Ascending aorta (tissue), 2 donors: Measurements from ENCODE around the gene PITPNM3. TPM values are rescaled to one million over a fixed set of nuclear protein-coding genes. Genes with fewer than 3 reads are reported as not detected.
A peak's percentile ranks its signal among the peaks of the same experiment; 100 is the strongest.

Experiments
- DNase-seq, 2 donors: peaks; one replicate each; pipeline ENCODE4 v3.0.0-alpha.2; 2019; ENCODE audit warnings: low spot score in 2 of 2
- H3K27ac ChIP-seq, 2 donors: fragments of 200-600 bp; sonication (generic); one replicate each; pipeline ENCODE4 v1.5.1; 2016 to 2017; ENCODE audit warnings: mild to moderate bottlenecking in 1 of 2
- H3K27me3 ChIP-seq: fragments of 200-600 bp; sonication (generic); one replicate; pipeline ENCODE4 v1.5.1; 2017
- H3K36me3 ChIP-seq, 2 donors: fragments of 200-600 bp; sonication (generic); one replicate each; pipeline ENCODE4 v1.5.1; 2016
- H3K4me1 ChIP-seq, 2 donors: fragments of 200-600 bp; sonication (generic); one replicate each; pipeline ENCODE4 v1.5.1; 2016 to 2017; ENCODE audit warnings: mild to moderate bottlenecking in 1 of 2
- H3K4me3 ChIP-seq, 2 donors: fragments of 200-600 bp; sonication (generic); one replicate each; pipeline ENCODE4 v1.5.1; 2016 to 2017; ENCODE audit warnings: mild to moderate bottlenecking in 1 of 2
- H3K9me3 ChIP-seq, 2 donors: fragments of 200-600 bp; sonication (generic); one replicate each; pipeline ENCODE4 v1.5.1; 2016
- intact Hi-C: fragments of 100-400 bp; cut with DNase I; formaldehyde crosslinking; loops from one replicate; pipeline ENCODE4 v1.15.1; 2023
- total RNA-seq: library from RNA; depleted of rRNA; stranded (reverse); fragments of >200 nt; gene quantifications from one replicate; pipeline ENCODE4 v1.1.0, GENCODE V29; 2016
- TF ChIP-seq, protein P1 (sequence below), 3 experiments: fragments of 200-600 bp in 2 of 3; fragments of 450-650 bp in 1 of 3; sonication (generic) in 2 of 3; IDR thresholded peaks; one replicate each; pipeline ENCODE4 v1.5.1; 2016 to 2019; ENCODE audit warnings: antibody characterized with exemption in 3 of 3, mild to moderate bottlenecking in 1 of 3, moderate library complexity in 1 of 3

PITPNM3 gene
- total RNA-seq, 1 donor from 2014 or later = 10.4 TPM

DNA sequence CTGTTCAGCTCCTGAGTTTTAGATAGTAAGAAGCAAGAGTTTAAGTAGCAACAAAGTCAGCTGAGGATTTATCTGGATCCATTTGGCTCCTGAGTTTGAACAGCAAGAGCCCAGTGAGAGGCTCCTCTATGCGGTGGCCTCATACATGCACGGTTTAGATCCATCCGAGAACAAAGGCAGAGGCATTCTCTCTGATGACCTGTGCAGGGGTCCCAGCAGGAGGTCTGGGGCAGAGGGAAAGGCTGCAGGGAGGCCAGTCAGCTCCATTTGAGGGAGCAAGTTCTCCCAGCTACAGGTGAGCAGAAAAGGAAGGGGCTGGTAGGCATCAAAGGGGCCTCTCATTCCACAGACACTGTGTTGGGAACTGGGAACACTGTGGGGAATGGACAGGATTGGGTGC lies 16.5 kb downstream of the PITPNM3 start:
- Histone ChIP-seq H3K4me1 (no peaks in the 10 kb centered on the region), H3K36me3 (no peaks in the 10 kb centered on the region), H3K27ac (no peak overlapping the region), H3K27me3 (no peaks in the 10 kb centered on the region), H3K9me3 (no peaks in the 10 kb centered on the region), H3K4me3 (no peak overlapping the region)
- no peak for DNase-seq
- intact Hi-C loops = loop anchor here (10.0 kb wide), 1 partner anchor 55 kb away; no protein-coding TSS in a partner anchor
- TF ChIP-seq, protein P1, sequence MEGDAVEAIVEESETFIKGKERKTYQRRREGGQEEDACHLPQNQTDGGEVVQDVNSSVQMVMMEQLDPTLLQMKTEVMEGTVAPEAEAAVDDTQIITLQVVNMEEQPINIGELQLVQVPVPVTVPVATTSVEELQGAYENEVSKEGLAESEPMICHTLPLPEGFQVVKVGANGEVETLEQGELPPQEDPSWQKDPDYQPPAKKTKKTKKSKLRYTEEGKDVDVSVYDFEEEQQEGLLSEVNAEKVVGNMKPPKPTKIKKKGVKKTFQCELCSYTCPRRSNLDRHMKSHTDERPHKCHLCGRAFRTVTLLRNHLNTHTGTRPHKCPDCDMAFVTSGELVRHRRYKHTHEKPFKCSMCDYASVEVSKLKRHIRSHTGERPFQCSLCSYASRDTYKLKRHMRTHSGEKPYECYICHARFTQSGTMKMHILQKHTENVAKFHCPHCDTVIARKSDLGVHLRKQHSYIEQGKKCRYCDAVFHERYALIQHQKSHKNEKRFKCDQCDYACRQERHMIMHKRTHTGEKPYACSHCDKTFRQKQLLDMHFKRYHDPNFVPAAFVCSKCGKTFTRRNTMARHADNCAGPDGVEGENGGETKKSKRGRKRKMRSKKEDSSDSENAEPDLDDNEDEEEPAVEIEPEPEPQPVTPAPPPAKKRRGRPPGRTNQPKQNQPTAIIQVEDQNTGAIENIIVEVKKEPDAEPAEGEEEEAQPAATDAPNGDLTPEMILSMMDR (IDR thresholded peaks at IDR 0.05) = no peak

DNA sequence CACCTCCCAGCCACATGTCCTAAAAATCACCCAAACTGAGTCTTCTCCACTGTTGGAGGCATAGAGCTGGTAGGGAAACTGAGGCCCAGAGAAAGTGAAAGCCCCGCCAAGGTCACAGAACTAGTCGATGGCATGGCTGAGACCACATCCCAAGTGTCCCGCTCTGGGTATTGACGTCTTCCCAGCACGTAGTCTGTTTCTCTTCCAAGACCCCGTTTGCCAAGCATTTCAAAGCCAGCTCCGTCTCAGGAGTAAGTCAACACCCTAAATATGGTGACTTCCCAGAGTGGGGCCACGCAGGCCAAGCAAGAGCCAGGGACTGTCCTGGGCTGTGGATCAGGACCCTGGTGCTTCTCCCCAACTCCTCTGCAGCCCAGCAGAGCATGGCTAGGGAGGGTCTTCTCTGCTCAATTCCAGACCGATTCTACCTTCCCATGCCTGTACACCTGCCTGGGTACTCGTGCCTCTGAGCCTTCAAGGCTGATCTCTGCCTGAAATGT lies 19.7 kb downstream of the PITPNM3 start:
- H3K36me3 ChIP-seq = no peaks in the 10 kb centered on the region
- no peak overlapping the region for H3K4me3 ChIP-seq
- no peaks in the 10 kb centered on the region for H3K9me3 ChIP-seq
- no peaks in the 10 kb centered on the region for H3K4me1 ChIP-seq
- TF ChIP-seq, protein P1 (IDR thresholded peaks at IDR 0.05) = no peak
- intact Hi-C loops = no loop called here
- DNase-seq = peak in 1 of 2 donors; percentile 55
- H3K27me3 ChIP-seq = no peaks in the 10 kb centered on the region
- no peak overlapping the region for H3K27ac ChIP-seq

DNA sequence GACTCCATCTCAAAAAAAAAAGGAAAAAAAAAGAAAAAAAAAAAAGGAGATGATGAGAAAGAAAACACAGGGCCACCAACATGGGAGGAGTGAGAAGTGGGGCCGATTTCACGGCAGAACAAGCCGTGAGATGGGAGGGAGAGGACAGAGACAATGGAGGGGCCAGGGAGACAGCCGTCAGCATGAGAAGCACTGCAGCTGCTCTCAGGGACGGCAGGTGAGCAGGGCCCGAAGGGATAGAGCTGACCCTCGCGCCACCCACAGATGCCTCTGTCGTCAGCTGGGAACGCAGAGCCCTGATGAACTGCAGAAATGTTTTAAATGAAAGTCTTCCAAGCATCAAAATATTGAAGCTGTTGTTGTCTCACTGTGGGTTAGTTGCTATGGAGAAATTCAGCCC lies 20.3 kb downstream of the PITPNM3 start:
- DNase-seq = peak in 1 of 2 donors; percentile 12
- intact Hi-C loops = no loop called here
- Histone ChIP-seq H3K36me3 (no peaks in the 10 kb centered on the region), H3K9me3 (no peaks in the 10 kb centered on the region), H3K27ac (no peak overlapping the region), H3K4me1 (no peaks in the 10 kb centered on the region), H3K27me3 (no peaks in the 10 kb centered on the region), H3K4me3 (no peak overlapping the region)
- TF ChIP-seq, protein P1 (IDR thresholded peaks at IDR 0.05) = no peak

DNA sequence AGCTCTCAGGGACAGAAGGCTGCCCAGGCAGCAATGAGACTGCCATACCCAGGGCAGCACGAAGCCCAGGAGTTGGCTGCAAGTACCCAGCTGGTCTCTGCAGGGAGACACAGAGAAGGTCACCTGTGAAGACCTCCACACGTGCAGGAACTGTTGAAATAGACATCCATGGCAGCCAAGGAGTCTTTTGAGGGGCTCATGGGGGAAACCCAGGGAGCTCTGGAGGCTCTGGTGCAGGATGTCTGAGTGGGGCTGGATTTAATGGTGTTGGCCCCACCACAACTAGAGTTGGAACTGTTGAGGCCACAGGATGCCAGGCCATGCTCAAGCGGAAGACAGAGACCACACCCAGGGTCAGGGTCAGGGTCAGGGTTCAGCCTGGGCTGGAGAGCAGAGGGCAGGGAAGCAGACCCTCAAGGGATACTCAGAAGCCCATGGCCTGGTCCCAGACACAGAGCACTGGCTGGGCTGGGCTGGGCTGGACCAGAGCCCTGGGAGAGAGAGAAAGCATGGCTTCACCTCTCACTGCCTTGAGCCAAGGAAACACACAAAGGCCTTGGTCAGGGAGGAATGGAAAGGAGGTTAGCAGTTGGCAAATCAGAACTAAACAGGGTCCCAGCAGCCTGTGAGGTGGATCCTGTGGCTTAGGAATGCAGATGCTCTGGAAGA lies 21.4 kb downstream of the PITPNM3 start:
- no peaks in the 10 kb centered on the region for H3K4me1 ChIP-seq
- TF ChIP-seq, protein P1 (IDR thresholded peaks at IDR 0.05) = no peak
- no peak overlapping the region for H3K27ac ChIP-seq

DNA sequence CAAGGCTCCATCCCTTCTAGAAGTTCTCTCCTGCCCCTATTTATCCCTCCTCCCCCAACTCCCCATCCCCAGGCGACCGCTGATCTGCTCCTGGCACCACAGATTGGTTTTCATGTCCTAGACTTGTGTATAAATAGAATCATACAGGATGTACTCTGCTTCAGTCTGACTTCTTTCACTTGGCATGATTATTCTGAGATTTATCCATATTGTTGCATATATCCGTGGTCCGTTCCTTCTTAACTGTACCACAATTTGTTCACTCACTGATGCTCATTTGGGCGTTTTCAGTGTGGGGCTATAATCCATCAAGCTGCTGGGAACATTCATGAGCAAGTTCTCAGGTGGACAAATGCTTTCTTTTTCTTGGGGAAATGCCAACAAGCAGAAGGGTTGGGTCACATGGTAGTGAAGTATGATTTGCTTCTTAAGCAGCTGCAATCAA lies 23.9 kb downstream of the PITPNM3 start:
- intact Hi-C loops = no loop called here
- TF ChIP-seq, protein P1 (IDR thresholded peaks at IDR 0.05) = no peak
- Histone ChIP-seq H3K9me3 (no peaks in the 10 kb centered on the region), H3K27ac (no peak overlapping the region), H3K4me3 (no peak overlapping the region), H3K4me1 (no peaks in the 10 kb centered on the region), H3K36me3 (no peaks in the 10 kb centered on the region), H3K27me3 (no peaks in the 10 kb centered on the region)
- no peak for DNase-seq

More for the DNA sequence above, 21.4 kb downstream of the PITPNM3 start:
- intact Hi-C loops = no loop called here
- DNase-seq = peak in 1 of 2 donors; percentile 52
- Histone ChIP-seq H3K27me3 (no peaks in the 10 kb centered on the region), H3K36me3 (no peaks in the 10 kb centered on the region), H3K9me3 (no peaks in the 10 kb centered on the region), H3K4me3 (no peak overlapping the region)
